ENCODE results near the gene HEPACAM2. TPM values are rescaled to one million over a fixed set of nuclear protein-coding genes. Genes with fewer than 3 reads are reported as not detected.

HEPACAM2 gene
- total RNA-seq, 1 experiment from 2014 or later, result 2.1 TPM

DNA sequence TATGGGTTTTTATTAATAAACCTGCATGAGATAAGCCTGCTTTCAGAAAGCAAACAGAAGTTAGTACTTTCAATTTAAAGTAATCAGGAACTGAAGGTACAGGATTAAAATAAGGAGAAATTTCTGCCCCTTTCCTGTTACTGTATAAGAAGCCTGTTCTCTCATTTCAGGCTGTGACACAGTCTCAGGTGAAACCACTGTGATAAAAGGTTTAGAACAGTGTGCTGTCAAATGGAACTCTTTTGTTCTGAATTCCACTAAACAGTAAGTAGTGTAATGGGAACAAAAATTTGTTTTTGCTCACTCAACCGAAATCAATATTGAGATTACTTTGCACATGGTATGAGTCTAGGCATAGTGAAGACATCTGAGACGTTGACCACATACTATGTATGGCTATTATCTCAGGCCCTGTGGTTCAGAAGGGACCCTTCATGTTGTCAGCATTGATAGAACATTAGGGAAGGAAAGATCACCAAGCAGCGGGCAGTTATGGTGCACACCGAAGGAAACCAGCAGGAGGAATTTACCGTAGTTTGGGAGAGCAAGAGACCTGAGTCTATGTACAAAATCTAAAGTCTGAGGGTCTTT, 14.9 kb downstream of the HEPACAM2 start:
- Histone ChIP-seq H3K4me3 (ENCODE audit: low read depth, low read length) (no peak overlapping the region), H3K36me3 (ENCODE audit: control insufficient read depth, insufficient read depth, low read length) (no peaks in the 10 kb centered on the region), H3K9me3 (0 out of 2 replicates have a peak, but pooled peaks cover 4% of the 10 kb centered on the region), H3K4me1 (peaks cover 36% of the 10 kb centered on the region), H3K27me3 (replicated peaks; ENCODE audit: control insufficient read depth, insufficient read depth, low read length) (no peaks in the 10 kb centered on the region)
- POLR2A ChIA-PET, result no interaction called here
- H3K4me3 Mint-ChIP-seq (ENCODE audit: unreplicated experiment), result no peak overlapping the region
- peaks cover 12% of the 10 kb centered on the region for H3K9me3 Mint-ChIP-seq (ENCODE audit: unreplicated experiment)
- DNase-seq, result no peak
- TF ChIP-seq, protein P1, sequence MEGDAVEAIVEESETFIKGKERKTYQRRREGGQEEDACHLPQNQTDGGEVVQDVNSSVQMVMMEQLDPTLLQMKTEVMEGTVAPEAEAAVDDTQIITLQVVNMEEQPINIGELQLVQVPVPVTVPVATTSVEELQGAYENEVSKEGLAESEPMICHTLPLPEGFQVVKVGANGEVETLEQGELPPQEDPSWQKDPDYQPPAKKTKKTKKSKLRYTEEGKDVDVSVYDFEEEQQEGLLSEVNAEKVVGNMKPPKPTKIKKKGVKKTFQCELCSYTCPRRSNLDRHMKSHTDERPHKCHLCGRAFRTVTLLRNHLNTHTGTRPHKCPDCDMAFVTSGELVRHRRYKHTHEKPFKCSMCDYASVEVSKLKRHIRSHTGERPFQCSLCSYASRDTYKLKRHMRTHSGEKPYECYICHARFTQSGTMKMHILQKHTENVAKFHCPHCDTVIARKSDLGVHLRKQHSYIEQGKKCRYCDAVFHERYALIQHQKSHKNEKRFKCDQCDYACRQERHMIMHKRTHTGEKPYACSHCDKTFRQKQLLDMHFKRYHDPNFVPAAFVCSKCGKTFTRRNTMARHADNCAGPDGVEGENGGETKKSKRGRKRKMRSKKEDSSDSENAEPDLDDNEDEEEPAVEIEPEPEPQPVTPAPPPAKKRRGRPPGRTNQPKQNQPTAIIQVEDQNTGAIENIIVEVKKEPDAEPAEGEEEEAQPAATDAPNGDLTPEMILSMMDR (IDR thresholded peaks at IDR 0.05; ENCODE audit: insufficient read depth in 1 of 2, low read depth in 1 of 2, low read length in 1 of 2, severe bottlenecking in 1 of 2, unreplicated experiment in 1 of 2), result no peak
- CTCF ChIA-PET, result no interaction called here
- no peaks in the 10 kb centered on the region for H3K36me3 Mint-ChIP-seq (ENCODE audit: insufficient read depth, unreplicated experiment)
- no TSS peak for BruUV-seq (replicated peaks)
- H3K27me3 Mint-ChIP-seq (ENCODE audit: insufficient read depth, unreplicated experiment), result no peaks in the 10 kb centered on the region
- peak overlapping the region; percentile 71 for H3K27ac Mint-ChIP-seq (ENCODE audit: unreplicated experiment)
- H3K4me1 Mint-ChIP-seq (ENCODE audit: low read depth, unreplicated experiment), result peaks cover 27% of the 10 kb centered on the region
- intact Hi-C loops (cut with micrococcal nuclease; ENCODE audit: unreplicated experiment), result no loop called here

DNA sequence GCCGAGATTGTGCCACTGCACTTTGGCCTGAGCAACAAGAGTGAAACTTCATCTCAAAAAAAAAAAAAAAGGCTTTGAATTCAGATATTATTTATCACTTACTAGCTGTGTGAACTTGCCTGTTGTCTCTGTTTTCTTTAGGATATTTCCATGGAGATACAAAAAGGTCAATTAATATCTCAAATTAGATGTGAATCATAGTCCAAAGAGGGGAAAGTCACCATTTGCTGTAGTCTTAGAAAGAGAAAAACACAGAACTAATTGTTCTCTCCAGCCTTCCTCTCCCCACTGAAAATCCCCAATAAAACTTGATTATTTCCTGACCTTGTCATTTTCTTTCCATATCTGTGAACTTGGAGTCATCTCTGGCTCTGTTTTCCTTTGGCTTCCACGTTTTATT, 21.2 kb downstream of the HEPACAM2 start:
- no TSS peak for BruUV-seq (replicated peaks)
- no peak overlapping the region for H3K4me3 Mint-ChIP-seq (ENCODE audit: unreplicated experiment)
- Histone ChIP-seq H3K4me3 (ENCODE audit: low read depth, low read length) (no peak overlapping the region), H3K36me3 (ENCODE audit: control insufficient read depth, insufficient read depth, low read length) (no peaks in the 10 kb centered on the region), H3K4me1 (peaks cover 58% of the 10 kb centered on the region), H3K9me3 (no peaks in the 10 kb centered on the region), H3K27me3 (replicated peaks; ENCODE audit: control insufficient read depth, insufficient read depth, low read length) (no peaks in the 10 kb centered on the region)
- intact Hi-C loops (cut with micrococcal nuclease; ENCODE audit: unreplicated experiment), result loop anchor here (5.0 kb wide), 1 partner anchor 508 kb away; no protein-coding TSS in a partner anchor
- CTCF ChIA-PET, result no interaction called here
- peaks cover 12% of the 10 kb centered on the region for H3K9me3 Mint-ChIP-seq (ENCODE audit: unreplicated experiment)
- no peaks in the 10 kb centered on the region for H3K36me3 Mint-ChIP-seq (ENCODE audit: insufficient read depth, unreplicated experiment)
- TF ChIP-seq, protein P1 (IDR thresholded peaks at IDR 0.05; ENCODE audit: insufficient read depth in 1 of 2, low read depth in 1 of 2, low read length in 1 of 2, severe bottlenecking in 1 of 2, unreplicated experiment in 1 of 2), result no peak
- peaks cover 28% of the 10 kb centered on the region for H3K4me1 Mint-ChIP-seq (ENCODE audit: low read depth, unreplicated experiment)
- H3K27ac Mint-ChIP-seq (ENCODE audit: unreplicated experiment), result no peak overlapping the region
- DNase-seq, result no peak
- no peaks in the 10 kb centered on the region for H3K27me3 Mint-ChIP-seq (ENCODE audit: insufficient read depth, unreplicated experiment)
- POLR2A ChIA-PET, result no interaction called here

DNA sequence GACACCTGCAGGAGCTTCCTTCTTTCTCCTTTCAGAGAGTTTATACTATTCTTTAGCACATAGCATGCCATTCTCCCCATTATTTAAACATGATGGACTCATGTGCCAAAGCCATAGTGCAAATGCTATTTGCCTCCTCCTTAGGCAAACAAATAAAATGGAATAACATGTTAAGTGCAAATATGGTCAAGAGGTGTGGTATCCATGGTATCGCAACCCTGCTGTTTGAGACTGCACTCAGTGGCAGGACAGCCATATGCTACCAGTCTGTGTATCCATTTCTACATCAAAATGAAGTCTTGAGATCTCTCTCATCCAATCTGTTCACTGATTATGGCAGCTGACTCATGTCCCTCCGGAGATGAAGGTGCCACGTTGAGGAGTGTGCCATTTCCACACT, 22.8 kb downstream of the HEPACAM2 start:
- no peaks in the 10 kb centered on the region for H3K36me3 Mint-ChIP-seq (ENCODE audit: insufficient read depth, unreplicated experiment)
- H3K4me1 ChIP-seq, result peaks cover 44% of the 10 kb centered on the region
- H3K27me3 Mint-ChIP-seq (ENCODE audit: insufficient read depth, unreplicated experiment), result no peaks in the 10 kb centered on the region

More for the DNA sequence above, 22.8 kb downstream of the HEPACAM2 start:
- H3K9me3 Mint-ChIP-seq (ENCODE audit: unreplicated experiment), result peaks cover 12% of the 10 kb centered on the region
- Histone ChIP-seq H3K27me3 (replicated peaks; ENCODE audit: control insufficient read depth, insufficient read depth, low read length) (no peaks in the 10 kb centered on the region), H3K36me3 (ENCODE audit: control insufficient read depth, insufficient read depth, low read length) (no peaks in the 10 kb centered on the region), H3K4me3 (ENCODE audit: low read depth, low read length) (no peak overlapping the region), H3K9me3 (no peaks in the 10 kb centered on the region)
- peak overlapping the region; percentile 40 for H3K27ac Mint-ChIP-seq (ENCODE audit: unreplicated experiment)
- no TSS peak for BruUV-seq (replicated peaks)
- DNase-seq, result peak; percentile 35 to 47
- TF ChIP-seq, protein P1 (IDR thresholded peaks at IDR 0.05; ENCODE audit: insufficient read depth in 1 of 2, low read depth in 1 of 2, low read length in 1 of 2, severe bottlenecking in 1 of 2, unreplicated experiment in 1 of 2), result no peak
- no peak overlapping the region for H3K4me3 Mint-ChIP-seq (ENCODE audit: unreplicated experiment)
- peaks cover 22% of the 10 kb centered on the region for H3K4me1 Mint-ChIP-seq (ENCODE audit: low read depth, unreplicated experiment)
- CTCF ChIA-PET, result no interaction called here
- POLR2A ChIA-PET, result no interaction called here
- intact Hi-C loops (cut with micrococcal nuclease; ENCODE audit: unreplicated experiment), result no loop called here
